ENCODE data around the gene SDC1. TPM values are rescaled to one million over a fixed set of nuclear protein-coding genes. Genes with fewer than 3 reads are reported as not detected.
A peak's percentile ranks its signal among the peaks of the same experiment; 100 is the strongest.

The SDC1 gene
- total RNA-seq, 4 donors from 2014 or later = 103 to 192 (median 127) TPM

GRCh38 chr2:20231159-20231558, 6.2 kb upstream of the SDC1 start:
- Histone ChIP-seq H3K4me1 (peaks cover 4 to 24% (median 12%) of the 10 kb centered on the region in 4 donors), H3K36me3 (no peaks in the 10 kb centered on the region), H3K27ac (peak overlapping the region; percentile 66 to 80 (median 76)), H3K27me3 (no peaks in the 10 kb centered on the region), H3K9me3 (no peaks in the 10 kb centered on the region), H3K4me3 (no peak overlapping the region)
- DNase-seq = no peak
- 77 to 90% methylated on average over 2 to 6 of the region's 6 CpGs for WGBS, 2 donors (ENCODE audit: low coverage in 1 of 2)
- TF ChIP-seq EP300 (IDR thresholded peaks at IDR 0.05; ENCODE audit: low read depth) = no peak
- no peak for TF ChIP-seq POLR2A (IDR thresholded peaks at IDR 0.05)
- TF ChIP-seq, protein P1, sequence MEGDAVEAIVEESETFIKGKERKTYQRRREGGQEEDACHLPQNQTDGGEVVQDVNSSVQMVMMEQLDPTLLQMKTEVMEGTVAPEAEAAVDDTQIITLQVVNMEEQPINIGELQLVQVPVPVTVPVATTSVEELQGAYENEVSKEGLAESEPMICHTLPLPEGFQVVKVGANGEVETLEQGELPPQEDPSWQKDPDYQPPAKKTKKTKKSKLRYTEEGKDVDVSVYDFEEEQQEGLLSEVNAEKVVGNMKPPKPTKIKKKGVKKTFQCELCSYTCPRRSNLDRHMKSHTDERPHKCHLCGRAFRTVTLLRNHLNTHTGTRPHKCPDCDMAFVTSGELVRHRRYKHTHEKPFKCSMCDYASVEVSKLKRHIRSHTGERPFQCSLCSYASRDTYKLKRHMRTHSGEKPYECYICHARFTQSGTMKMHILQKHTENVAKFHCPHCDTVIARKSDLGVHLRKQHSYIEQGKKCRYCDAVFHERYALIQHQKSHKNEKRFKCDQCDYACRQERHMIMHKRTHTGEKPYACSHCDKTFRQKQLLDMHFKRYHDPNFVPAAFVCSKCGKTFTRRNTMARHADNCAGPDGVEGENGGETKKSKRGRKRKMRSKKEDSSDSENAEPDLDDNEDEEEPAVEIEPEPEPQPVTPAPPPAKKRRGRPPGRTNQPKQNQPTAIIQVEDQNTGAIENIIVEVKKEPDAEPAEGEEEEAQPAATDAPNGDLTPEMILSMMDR (IDR thresholded peaks at IDR 0.05) = no peak
- TF ChIP-seq POLR2AphosphoS5 (IDR thresholded peaks at IDR 0.05) = no peak
- in situ Hi-C loops (cut with MboI; ENCODE audit: low pct_ligation_motif_present in 1 of 4, low pct_unique_long_range_greater_than_20kb in 1 of 4, low sequenced_read_pairs in 3 of 4) = no loop called here
- intact Hi-C loops (cut with DNase I; ENCODE audit: low total_unique reads) = no loop called here

DNA sequence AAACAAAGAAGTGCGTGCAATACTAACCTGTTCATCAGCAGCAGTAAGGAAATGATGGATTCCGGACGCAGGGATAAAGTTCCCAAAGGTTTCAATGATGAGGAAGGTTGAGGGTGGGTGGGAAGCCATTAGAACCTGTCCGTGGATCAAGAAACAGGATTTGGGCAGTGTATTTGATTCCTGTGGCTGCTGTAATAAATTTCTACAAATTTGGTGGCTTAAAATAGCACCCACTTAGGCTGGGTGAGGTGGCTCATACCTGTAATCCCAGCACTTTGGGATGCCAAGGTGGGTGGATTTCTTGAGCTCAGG, 5.1 kb upstream of the SDC1 start:
- intact Hi-C loops (cut with DNase I; ENCODE audit: low total_unique reads) (no loop called here), in situ Hi-C loops (cut with MboI; ENCODE audit: low pct_ligation_motif_present in 1 of 4, low pct_unique_long_range_greater_than_20kb in 1 of 4, low sequenced_read_pairs in 3 of 4) (no loop called here)
- Histone ChIP-seq H3K4me1 (peaks cover 9 to 25% (median 19%) of the 10 kb centered on the region in 4 donors), H3K27ac (no peak overlapping the region), H3K36me3 (no peaks in the 10 kb centered on the region), H3K9me3 (no peaks in the 10 kb centered on the region), H3K4me3 (no peak overlapping the region), H3K27me3 (no peaks in the 10 kb centered on the region)
- no peak for DNase-seq
- 89% methylated on average over 4 of the region's 4 CpGs for WGBS, 2 donors (ENCODE audit: low coverage in 1 of 2)
- TF ChIP-seq POLR2AphosphoS5 (IDR thresholded peaks at IDR 0.05) = no peak
- no peak for TF ChIP-seq POLR2A (IDR thresholded peaks at IDR 0.05)
- TF ChIP-seq, protein P1 (IDR thresholded peaks at IDR 0.05) = no peak
- TF ChIP-seq EP300 (IDR thresholded peaks at IDR 0.05; ENCODE audit: low read depth) = no peak

GRCh38 chr2:20229322-20230113, 4.6 kb upstream of the SDC1 start:
- DNase-seq = no peak
- no peak overlapping the region for H3K27ac ChIP-seq
- no peaks in the 10 kb centered on the region for H3K27me3 ChIP-seq
- 85 to 90% methylated on average over 7 to 8 of the region's 8 CpGs for WGBS, 2 donors (ENCODE audit: low coverage in 1 of 2)
- in situ Hi-C loops (cut with MboI; ENCODE audit: low pct_ligation_motif_present in 1 of 4, low pct_unique_long_range_greater_than_20kb in 1 of 4, low sequenced_read_pairs in 3 of 4) (loop anchor here in 1 of 4 donors (10.0 kb wide), 1 partner anchor 95 kb away; no protein-coding TSS in a partner anchor), intact Hi-C loops (cut with DNase I; ENCODE audit: low total_unique reads) (loop anchor here (10.0 kb wide), 1 partner anchor 125 kb away; no protein-coding TSS in a partner anchor)
- no peak overlapping the region for H3K4me3 ChIP-seq
- peaks cover 9 to 25% (median 21%) of the 10 kb centered on the region in 4 donors for H3K4me1 ChIP-seq
- H3K36me3 ChIP-seq = no peaks in the 10 kb centered on the region
- no peaks in the 10 kb centered on the region for H3K9me3 ChIP-seq
- no peak for TF ChIP-seq POLR2A (IDR thresholded peaks at IDR 0.05)
- no peak for TF ChIP-seq EP300 (IDR thresholded peaks at IDR 0.05; ENCODE audit: low read depth)
- TF ChIP-seq, protein P1 (IDR thresholded peaks at IDR 0.05) = no peak
- TF ChIP-seq POLR2AphosphoS5 (IDR thresholded peaks at IDR 0.05) = no peak

- WGBS, 2 donors (ENCODE audit: low coverage in 1 of 2) = 91 to 93% methylated on average over 7 to 10 of the region's 10 CpGs
- in situ Hi-C loops (cut with MboI; ENCODE audit: low pct_ligation_motif_present in 1 of 4, low pct_unique_long_range_greater_than_20kb in 1 of 4, low sequenced_read_pairs in 3 of 4) (loop anchor here in 1 of 4 donors (10.0 kb wide), 1 partner anchor 93 kb away; no protein-coding TSS in a partner anchor), intact Hi-C loops (cut with DNase I; ENCODE audit: low total_unique reads) (loop anchor here (10.0 kb wide), 1 partner anchor 123 kb away; no protein-coding TSS in a partner anchor)
- H3K4me3 ChIP-seq = no peak overlapping the region
- TF ChIP-seq POLR2A (IDR thresholded peaks at IDR 0.05) = no peak
- TF ChIP-seq, protein P1 (IDR thresholded peaks at IDR 0.05) = no peak
- no peak for TF ChIP-seq EP300 (IDR thresholded peaks at IDR 0.05; ENCODE audit: low read depth)
- TF ChIP-seq POLR2AphosphoS5 (IDR thresholded peaks at IDR 0.05) = no peak
- no peaks in the 10 kb centered on the region for H3K36me3 ChIP-seq
- peaks cover 9 to 35% (median 29%) of the 10 kb centered on the region in 4 donors for H3K4me1 ChIP-seq
- no peak overlapping the region for H3K27ac ChIP-seq
- no peaks in the 10 kb centered on the region for H3K9me3 ChIP-seq
- DNase-seq = no peak
- H3K27me3 ChIP-seq = no peaks in the 10 kb centered on the region
Measured at GRCh38 chr2:20227894-20228505, 3.1 kb upstream of the SDC1 start.
